IPS-15b (cell line): ENCODE data around the gene CIRBP.
A peak's percentile ranks its signal among the peaks of the same experiment; 100 is the strongest.

Source experiments
- H3K27me3 ChIP-seq: one replicate; pipeline ENCODE4 v1.6.1; 2013; ENCODE audit warnings: low read length; ENCODE audit not compliant: control insufficient read depth, insufficient read depth
- H3K36me3 ChIP-seq: one replicate; pipeline ENCODE4 v1.6.1; 2013; ENCODE audit warnings: low read length; ENCODE audit not compliant: control insufficient read depth, insufficient read depth
- H3K4me1 ChIP-seq: one replicate; pipeline ENCODE4 v1.6.1; 2013; ENCODE audit warnings: mild to moderate bottlenecking, low read length; ENCODE audit not compliant: control insufficient read depth, insufficient read depth
- H3K4me3 ChIP-seq: one replicate; pipeline ENCODE4 v1.5.1; 2013; ENCODE audit warnings: low read depth, low read length
- H3K9ac ChIP-seq: one replicate; pipeline ENCODE4 v1.6.1; 2013; ENCODE audit warnings: low read depth, mild to moderate bottlenecking, low read length
- H3K9me3 ChIP-seq: one replicate; pipeline ENCODE4 v1.6.1; 2013; ENCODE audit warnings: mild to moderate bottlenecking, low read length; ENCODE audit not compliant: control insufficient read depth, insufficient read depth

Gene CIRBP

GRCh38 chr19:1269065-1269477, at the start of gene CIRBP:
CIRBP (plus strand) TSS chr19:1269332; CDS start chr19:1270934, 1,602 bp downstream.
- H3K9me3 ChIP-seq, result no peaks in the 10 kb centered on the region
- peaks cover 38% of the 10 kb centered on the region for H3K36me3 ChIP-seq
- peaks cover 15% of the 10 kb centered on the region for H3K4me1 ChIP-seq
- H3K4me3 ChIP-seq, result peak within 1 kb of the TSS; percentile 94
- peak within 1 kb of the TSS; percentile 99 for H3K9ac ChIP-seq
- H3K27me3 ChIP-seq, result no peaks in the 10 kb centered on the region

GRCh38 chr19:1219786-1220476, 49.2 kb upstream of the CIRBP start:
- Histone ChIP-seq H3K4me1 (peaks cover 3% of the 10 kb centered on the region), H3K9me3 (no peaks in the 10 kb centered on the region), H3K27me3 (no peaks in the 10 kb centered on the region), H3K36me3 (peaks cover 49% of the 10 kb centered on the region), H3K4me3 (no peak overlapping the region), H3K9ac (no peak overlapping the region)

GRCh38 chr19:1220477-1220930, 48.6 kb upstream of the CIRBP start:
- Histone ChIP-seq H3K36me3 (peaks cover 50% of the 10 kb centered on the region), H3K27me3 (no peaks in the 10 kb centered on the region), H3K4me3 (no peak overlapping the region), H3K9me3 (no peaks in the 10 kb centered on the region), H3K4me1 (peaks cover 3% of the 10 kb centered on the region), H3K9ac (no peak overlapping the region)

GRCh38 chr19:1220976-1221903, 47.9 kb upstream of the CIRBP start:
- H3K9ac ChIP-seq, result no peak overlapping the region
- H3K27me3 ChIP-seq, result no peaks in the 10 kb centered on the region
- peaks cover 56% of the 10 kb centered on the region for H3K36me3 ChIP-seq
- no peak overlapping the region for H3K4me3 ChIP-seq
- H3K9me3 ChIP-seq, result no peaks in the 10 kb centered on the region
- peaks cover 3% of the 10 kb centered on the region for H3K4me1 ChIP-seq

- H3K36me3 ChIP-seq, result peaks cover 63% of the 10 kb centered on the region
- H3K9me3 ChIP-seq, result no peaks in the 10 kb centered on the region
- no peaks in the 10 kb centered on the region for H3K27me3 ChIP-seq
- no peak overlapping the region for H3K9ac ChIP-seq
- peaks cover 3% of the 10 kb centered on the region for H3K4me1 ChIP-seq
- no peak overlapping the region for H3K4me3 ChIP-seq
Observed at GRCh38 chr19:1221904-1222255, 47.3 kb upstream of the CIRBP start.

- H3K9ac ChIP-seq, result no peak overlapping the region
- H3K4me1 ChIP-seq, result no peaks in the 10 kb centered on the region
- H3K36me3 ChIP-seq, result peaks cover 66% of the 10 kb centered on the region
- H3K27me3 ChIP-seq, result no peaks in the 10 kb centered on the region
- H3K4me3 ChIP-seq, result no peak overlapping the region
- no peaks in the 10 kb centered on the region for H3K9me3 ChIP-seq
Observed at GRCh38 chr19:1222394-1222793, 46.7 kb upstream of the CIRBP start.

GRCh38 chr19:1223018-1223855, 45.9 kb upstream of the CIRBP start:
- Histone ChIP-seq H3K36me3 (peaks cover 67% of the 10 kb centered on the region), H3K4me3 (no peak overlapping the region), H3K27me3 (no peaks in the 10 kb centered on the region)

GRCh38 chr19:1224047-1224825, 44.9 kb upstream of the CIRBP start:
- no peaks in the 10 kb centered on the region for H3K4me1 ChIP-seq
- H3K36me3 ChIP-seq, result peaks cover 64% of the 10 kb centered on the region
- no peak overlapping the region for H3K4me3 ChIP-seq
- H3K27me3 ChIP-seq, result no peaks in the 10 kb centered on the region
- H3K9ac ChIP-seq, result no peak overlapping the region
- no peaks in the 10 kb centered on the region for H3K9me3 ChIP-seq

More at GRCh38 chr19:1223018-1223855, 45.9 kb upstream of the CIRBP start:
- Histone ChIP-seq H3K4me1 (no peaks in the 10 kb centered on the region), H3K9me3 (no peaks in the 10 kb centered on the region), H3K9ac (no peak overlapping the region)

- Histone ChIP-seq H3K36me3 (peaks cover 63% of the 10 kb centered on the region), H3K27me3 (no peaks in the 10 kb centered on the region), H3K9ac (no peak overlapping the region), H3K4me3 (no peak overlapping the region), H3K9me3 (no peaks in the 10 kb centered on the region), H3K4me1 (no peaks in the 10 kb centered on the region)
Observed at GRCh38 chr19:1224847-1225246, 44.3 kb upstream of the CIRBP start.

GRCh38 chr19:1225440-1226226, 43.5 kb upstream of the CIRBP start:
- H3K4me3 ChIP-seq, result no peak overlapping the region
- H3K9ac ChIP-seq, result no peak overlapping the region
- H3K9me3 ChIP-seq, result no peaks in the 10 kb centered on the region
- H3K36me3 ChIP-seq, result peaks cover 58% of the 10 kb centered on the region
- H3K27me3 ChIP-seq, result no peaks in the 10 kb centered on the region
- no peaks in the 10 kb centered on the region for H3K4me1 ChIP-seq
